ENCODE measurements around the gene CADM2.

DNA sequence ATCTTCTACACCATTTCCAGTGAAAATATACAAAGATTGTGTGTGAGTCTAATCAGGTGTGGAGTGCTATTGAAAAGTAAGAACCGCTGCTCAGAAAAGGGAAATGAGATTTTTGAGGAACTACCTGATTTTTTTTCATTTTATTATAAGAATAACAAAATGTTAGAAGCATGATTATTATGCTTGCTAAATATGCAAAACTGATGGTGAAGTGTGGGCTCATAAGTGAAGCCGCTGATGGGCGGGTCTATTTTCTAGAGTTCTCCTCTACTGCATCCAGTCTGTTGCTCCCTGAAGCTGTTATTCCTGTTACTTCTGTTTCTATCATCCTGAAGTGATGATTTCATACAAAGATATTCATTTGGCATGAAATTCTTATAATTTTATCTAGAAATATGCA lies 612.0 kb downstream of the CADM2 start:
- TF ChIP-seq, protein P1, sequence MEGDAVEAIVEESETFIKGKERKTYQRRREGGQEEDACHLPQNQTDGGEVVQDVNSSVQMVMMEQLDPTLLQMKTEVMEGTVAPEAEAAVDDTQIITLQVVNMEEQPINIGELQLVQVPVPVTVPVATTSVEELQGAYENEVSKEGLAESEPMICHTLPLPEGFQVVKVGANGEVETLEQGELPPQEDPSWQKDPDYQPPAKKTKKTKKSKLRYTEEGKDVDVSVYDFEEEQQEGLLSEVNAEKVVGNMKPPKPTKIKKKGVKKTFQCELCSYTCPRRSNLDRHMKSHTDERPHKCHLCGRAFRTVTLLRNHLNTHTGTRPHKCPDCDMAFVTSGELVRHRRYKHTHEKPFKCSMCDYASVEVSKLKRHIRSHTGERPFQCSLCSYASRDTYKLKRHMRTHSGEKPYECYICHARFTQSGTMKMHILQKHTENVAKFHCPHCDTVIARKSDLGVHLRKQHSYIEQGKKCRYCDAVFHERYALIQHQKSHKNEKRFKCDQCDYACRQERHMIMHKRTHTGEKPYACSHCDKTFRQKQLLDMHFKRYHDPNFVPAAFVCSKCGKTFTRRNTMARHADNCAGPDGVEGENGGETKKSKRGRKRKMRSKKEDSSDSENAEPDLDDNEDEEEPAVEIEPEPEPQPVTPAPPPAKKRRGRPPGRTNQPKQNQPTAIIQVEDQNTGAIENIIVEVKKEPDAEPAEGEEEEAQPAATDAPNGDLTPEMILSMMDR (conservative IDR thresholded peaks at IDR 0.05; ENCODE audit: low read depth, low read length), result no peak
- TF ChIP-seq EZH2 (IDR thresholded peaks at IDR 0.05; ENCODE audit: borderline replicate concordance, low read depth, low read length, poor library complexity, severe bottlenecking), result no peak

Data from A673 (cell line).